Activated CD8-positive, alpha-beta memory T cell treated with anti-CD3 and anti-CD28 coated beads for 36 hours (primary cell): ENCODE results near the gene SPTBN5. TPM values are rescaled to one million over a fixed set of nuclear protein-coding genes. Genes with fewer than 3 reads are reported as not detected.

Source experiments
- CTCF ChIA-PET: fragments of 350-600 bp; sonication (Branson Sonifier 250); formaldehyde crosslinking; loops from one replicate; lab custom pipeline; 2021; ENCODE audit warnings: antibody characterized with exemption; lab: Charles Lee
- POLR2A ChIA-PET: fragments of 350-600 bp; sonication (Branson Sonifier 250); formaldehyde crosslinking; loops from one replicate; lab custom pipeline; 2021; ENCODE audit warnings: antibody characterized with exemption; lab: Charles Lee
- total RNA-seq, 2 experiments: library from RNA; stranded (reverse); gene quantifications; one replicate each; pipeline ENCODE4 v1.2.3, GENCODE V29; 2021

SPTBN5 gene
- total RNA-seq, 2 experiments from 2014 or later: 0.21 to 0.23 TPM

GRCh38 chr15:41913256-41913655 is 19.4 kb upstream of the SPTBN5 start:
- POLR2A ChIA-PET: no interaction called here
- CTCF ChIA-PET: interaction anchor here (1.0 kb wide), 1 partner anchor 9 kb away, joined by 3 read pairs; no protein-coding TSS in a partner anchor

GRCh38 chr15:41911691-41912345 is 18.0 kb upstream of the SPTBN5 start:
- ChIA-PET POLR2A (no interaction called here), CTCF (interaction anchor here (1.0 to 1.4 kb wide), 2 partner anchors 12 to 102 kb away, joined by 3 to 4 read pairs; no protein-coding TSS in a partner anchor)

- ChIA-PET CTCF (no interaction called here), POLR2A (interaction anchor here (0.5 kb wide), 1 partner anchor 654 kb away, joined by 3 read pairs; no protein-coding TSS in a partner anchor)
Measured at GRCh38 chr15:41908736-41909461, 15.0 kb upstream of the SPTBN5 start.

- ChIA-PET CTCF (no interaction called here), POLR2A (no interaction called here)
Measured at GRCh38 chr15:41907141-41907540, 13.3 kb upstream of the SPTBN5 start.

GRCh38 chr15:41906608-41907007 is 12.8 kb upstream of the SPTBN5 start:
- ChIA-PET POLR2A (no interaction called here), CTCF (no interaction called here)

- POLR2A ChIA-PET: no interaction called here
- CTCF ChIA-PET: interaction anchor here (0.5 to 2.5 kb wide), 19 partner anchors 8 to 361 kb away, joined by 3 to 18 read pairs (median 3); partner anchors contain the start of gene MAPKBP1
Measured at GRCh38 chr15:41905036-41905793, 11.4 kb upstream of the SPTBN5 start.

- ChIA-PET CTCF (interaction anchor here (0.5 to 2.5 kb wide), 19 partner anchors 8 to 360 kb away, joined by 3 to 18 read pairs (median 3); partner anchors contain the start of gene MAPKBP1), POLR2A (no interaction called here)
Measured at GRCh38 chr15:41904541-41905005, 10.7 kb upstream of the SPTBN5 start.

GRCh38 chr15:41903782-41904181 is 9.9 kb upstream of the SPTBN5 start:
- POLR2A ChIA-PET: no interaction called here
- CTCF ChIA-PET: interaction anchor here (1.0 to 2.5 kb wide), 5 partner anchors 9 to 153 kb away, joined by 3 to 18 read pairs (median 9); partner anchors contain the start of gene MAPKBP1

GRCh38 chr15:41901431-41901830 is 7.6 kb upstream of the SPTBN5 start:
- POLR2A ChIA-PET: no interaction called here

GRCh38 chr15:41900526-41901380 is 6.9 kb upstream of the SPTBN5 start:
- ChIA-PET CTCF (no interaction called here), POLR2A (no interaction called here)

More at GRCh38 chr15:41901431-41901830, 7.6 kb upstream of the SPTBN5 start:
- CTCF ChIA-PET: interaction anchor here (1.3 kb wide), 1 partner anchor 14 kb away, joined by 3 read pairs; no protein-coding TSS in a partner anchor

GRCh38 chr15:41899854-41900442 is 6.1 kb upstream of the SPTBN5 start:
- POLR2A ChIA-PET: no interaction called here
- CTCF ChIA-PET: no interaction called here

- CTCF ChIA-PET: no interaction called here
Measured at GRCh38 chr15:41897363-41897799, 3.5 kb upstream of the SPTBN5 start.

GRCh38 chr15:41896566-41896965 is 2.7 kb upstream of the SPTBN5 start:
- ChIA-PET POLR2A (no interaction called here), CTCF (interaction anchor here (1.5 kb wide), 1 partner anchor 26 kb away, joined by 3 read pairs; no protein-coding TSS in a partner anchor)

More at GRCh38 chr15:41897363-41897799, 3.5 kb upstream of the SPTBN5 start:
- POLR2A ChIA-PET: no interaction called here

- ChIA-PET CTCF (interaction anchor here (1.5 to 1.9 kb wide), 3 partner anchors 8 to 52 kb away, joined by 3 to 9 read pairs (median 3); no protein-coding TSS in a partner anchor), POLR2A (interaction anchor here (0.5 to 1.2 kb wide), 2 partner anchors 25 to 235 kb away, joined by 3 to 6 read pairs; no protein-coding TSS in a partner anchor)
Measured at GRCh38 chr15:41895957-41896356, 2.1 kb upstream of the SPTBN5 start.

- CTCF ChIA-PET: interaction anchor here (0.7 to 1.9 kb wide), 7 partner anchors 9 to 75 kb away, joined by 3 to 9 read pairs (median 3); no protein-coding TSS in a partner anchor
- POLR2A ChIA-PET: interaction anchor here (0.5 to 1.2 kb wide), 4 partner anchors 25 to 234 kb away, joined by 3 to 6 read pairs (median 3); partner anchors contain the start of gene EHD4
Measured at GRCh38 chr15:41895491-41895890, 1.6 kb upstream of the SPTBN5 start.

- ChIA-PET POLR2A (interaction anchor here (1.0 to 1.2 kb wide), 3 partner anchors 24 to 121 kb away, joined by 3 to 6 read pairs (median 3); partner anchors contain the start of gene EHD4), CTCF (interaction anchor here (0.7 to 1.9 kb wide), 9 partner anchors 9 to 76 kb away, joined by 3 to 9 read pairs (median 3); no protein-coding TSS in a partner anchor)
Measured at GRCh38 chr15:41894791-41895463, 1.1 kb upstream of the SPTBN5 start.
